NCI-H2196 (cell line): ENCODE results near the gene GALNT10.

Source experiments
- DNase-seq: peaks from one replicate; lab custom pipeline; 2025; ENCODE audit not compliant: unreplicated experiment; lab: John Stamatoyannopoulos, UW

Gene GALNT10

GRCh38 chr5:154373326-154373725 lies 182.8 kb downstream of the GALNT10 start:
- DNase-seq: no peak

GRCh38 chr5:154373729-154374179 lies 183.2 kb downstream of the GALNT10 start:
- no peak for DNase-seq

GRCh38 chr5:154374264-154374663 lies 183.7 kb downstream of the GALNT10 start:
- no peak for DNase-seq

GRCh38 chr5:154375329-154376008 lies 184.9 kb downstream of the GALNT10 start:
- no peak for DNase-seq

- no peak for DNase-seq
Observed at GRCh38 chr5:154376481-154376880, 185.9 kb downstream of the GALNT10 start.

GRCh38 chr5:154377754-154378533 lies 187.4 kb downstream of the GALNT10 start:
- DNase-seq: no peak

GRCh38 chr5:154380263-154380662 lies 189.7 kb downstream of the GALNT10 start:
- no peak for DNase-seq

GRCh38 chr5:154384480-154385235 lies 194.1 kb downstream of the GALNT10 start:
- DNase-seq: no peak

- DNase-seq: no peak
Observed at GRCh38 chr5:154385236-154385512, 194.6 kb downstream of the GALNT10 start.

GRCh38 chr5:154386952-154387629 lies 196.6 kb downstream of the GALNT10 start:
- DNase-seq: no peak

- no peak for DNase-seq
Observed at GRCh38 chr5:154388842-154389241, 198.3 kb downstream of the GALNT10 start.

GRCh38 chr5:154390096-154390495 lies 199.6 kb downstream of the GALNT10 start:
- DNase-seq: no peak

GRCh38 chr5:154390746-154391359 lies 200.3 kb downstream of the GALNT10 start:
- DNase-seq: no peak

- DNase-seq: no peak
Observed at GRCh38 chr5:154391788-154392187, 201.3 kb downstream of the GALNT10 start.

- no peak for DNase-seq
Observed at GRCh38 chr5:154393850-154394249, 203.3 kb downstream of the GALNT10 start.

- DNase-seq: peak; percentile 70
Observed at GRCh38 chr5:154394307-154394706, 203.8 kb downstream of the GALNT10 start.

GRCh38 chr5:154395407-154396106 lies 205.0 kb downstream of the GALNT10 start:
- DNase-seq: peak; percentile 56

- DNase-seq: no peak
Observed at GRCh38 chr5:154396128-154396527, 205.6 kb downstream of the GALNT10 start.

- peak; percentile 73 for DNase-seq
Observed at GRCh38 chr5:154397652-154398406, 207.3 kb downstream of the GALNT10 start.

GRCh38 chr5:154400678-154401077 lies 210.1 kb downstream of the GALNT10 start:
- no peak for DNase-seq
